Measurements from ENCODE around the gene ADTRP.

Gene ADTRP

GRCh38 chr6:11754625-11755271, 23.9 kb downstream of the ADTRP start:
- no peak for DNase-seq

GRCh38 chr6:11753798-11754197, 24.8 kb downstream of the ADTRP start:
- no peak for DNase-seq

GRCh38 chr6:11752360-11752759, 26.2 kb downstream of the ADTRP start:
- DNase-seq, result no peak

- no peak for DNase-seq
Observed at GRCh38 chr6:11750682-11751081, 27.9 kb downstream of the ADTRP start.

GRCh38 chr6:11748591-11749210, 29.9 kb downstream of the ADTRP start:
- no peak for DNase-seq

- no peak for DNase-seq
Observed at GRCh38 chr6:11747021-11747420, 31.6 kb downstream of the ADTRP start.

GRCh38 chr6:11744753-11745152, 33.9 kb downstream of the ADTRP start:
- DNase-seq, result no peak

GRCh38 chr6:11744101-11744500, 34.5 kb downstream of the ADTRP start:
- no peak for DNase-seq

GRCh38 chr6:11740875-11741274, 37.7 kb downstream of the ADTRP start:
- no peak for DNase-seq

- DNase-seq, result no peak
Observed at GRCh38 chr6:11738661-11739375, 39.8 kb downstream of the ADTRP start.

GRCh38 chr6:11738234-11738633, 40.4 kb downstream of the ADTRP start:
- no peak for DNase-seq

- DNase-seq, result no peak
Observed at GRCh38 chr6:11736601-11737000, 42.0 kb downstream of the ADTRP start.

GRCh38 chr6:11734861-11735613, 43.6 kb downstream of the ADTRP start:
- no peak for DNase-seq

GRCh38 chr6:11732036-11732631, 46.5 kb downstream of the ADTRP start:
- DNase-seq, result peak in 1 of 6 experiments; percentile 3

GRCh38 chr6:11731423-11731822, 47.2 kb downstream of the ADTRP start:
- DNase-seq, result no peak

GRCh38 chr6:11730641-11731040, 48.0 kb downstream of the ADTRP start:
- no peak for DNase-seq

GRCh38 chr6:11729076-11729475, 49.5 kb downstream of the ADTRP start:
- DNase-seq, result peak in 5 of 6 experiments; percentile 17 to 46 (median 45)

- DNase-seq, result peak in 5 of 6 experiments; percentile 25 to 76 (median 73)
Observed at GRCh38 chr6:11727998-11728961, 50.3 kb downstream of the ADTRP start.

GRCh38 chr6:11727346-11727997, 51.1 kb downstream of the ADTRP start:
- DNase-seq, result no peak

GRCh38 chr6:11724286-11724685, 54.3 kb downstream of the ADTRP start:
- DNase-seq, result no peak

All from stimulated activated naive CD4-positive, alpha-beta T cell (primary cell).